Head of caudate nucleus (tissue), 42 donors: ENCODE data around the gene AP3M1.
"Not testable (repeated sequence)": the region's sequence is repeated elsewhere in the genome, so short reads cannot be mapped to it uniquely, and the experiment has no call there.

ENCODE experiments used
- DNase-seq, 42 donors: peaks; one replicate each; pipeline versions ENCODE4 v3.0.0 to v3.0.0-alpha.2; 2020 to 2021; ENCODE audit warnings: mixed read lengths in 7 of 42
- intact Hi-C: fragments of 100-400 bp; cut with DNase I; formaldehyde crosslinking; loops from one replicate; pipeline ENCODE4 v1.15.0; 2022

AP3M1 gene

DNA sequence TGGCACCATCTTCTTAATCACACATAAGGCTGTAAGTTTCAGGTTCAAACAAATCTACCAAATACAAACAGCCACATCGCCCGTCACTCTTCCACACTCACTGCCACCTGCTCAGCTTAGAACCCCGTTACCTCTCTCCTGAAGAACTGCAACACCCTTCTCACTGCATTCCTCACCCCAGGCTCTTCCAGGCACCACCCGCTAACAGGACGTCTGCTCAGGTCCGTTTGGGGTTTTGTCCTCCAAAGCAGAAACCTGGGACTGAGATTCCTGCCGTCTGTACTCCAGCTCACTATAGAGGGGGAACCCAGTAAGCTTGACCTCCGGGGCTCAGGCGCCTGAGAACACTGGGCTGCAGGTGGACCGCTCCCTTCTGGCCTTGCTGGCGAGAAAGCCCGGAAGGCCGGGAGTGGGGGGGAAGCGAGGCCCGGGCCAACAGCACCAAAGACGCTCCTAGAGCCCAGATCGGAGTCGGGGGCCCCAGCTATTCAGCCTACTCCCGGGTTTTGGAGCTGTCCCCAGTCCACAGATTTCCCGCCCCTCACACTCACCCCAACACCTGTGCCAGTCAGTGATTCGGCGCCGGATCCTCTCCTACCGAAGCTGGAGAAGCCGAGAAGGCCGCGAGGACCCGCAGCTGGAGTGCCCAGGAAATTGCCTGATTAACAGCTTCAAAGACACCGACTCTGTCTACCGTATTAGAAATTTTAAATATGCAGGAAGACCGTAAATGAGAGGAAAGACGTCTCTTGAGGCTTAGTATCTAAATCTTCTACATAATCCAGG, at the start of gene AP3M1:
Gene AP3M1 (minus strand): TSS at position 625 of the 786 bp plus-strand sequence. CDS start 12,449 bp downstream, outside the sequence.
- DNase-seq: peak; percentile 73 to 95 (median 86)
- intact Hi-C loops: loop anchor here (2.0 kb wide), 1 partner anchor 26 kb away; no protein-coding TSS in a partner anchor

DNA sequence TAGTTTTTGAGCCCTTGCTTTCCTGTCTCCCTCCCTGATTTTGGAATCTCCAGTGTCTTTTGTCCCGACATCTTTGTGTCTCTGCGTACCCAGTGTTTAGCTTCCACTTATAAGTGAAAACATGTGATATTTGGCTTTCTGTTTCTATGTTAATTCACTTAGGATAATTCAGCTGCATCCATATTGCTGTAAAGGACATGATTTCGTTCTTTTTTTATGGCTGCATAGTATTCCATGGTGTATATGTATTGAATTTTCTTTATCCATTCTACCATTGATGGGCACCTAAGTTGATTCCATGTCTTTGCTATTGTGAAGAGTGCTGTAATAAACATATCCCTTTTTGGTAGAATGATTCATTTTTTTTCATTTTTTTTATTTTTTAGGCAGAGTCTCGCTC, 48.7 kb upstream of the AP3M1 start:
- intact Hi-C loops: no loop called here
- DNase-seq: no peak

DNA sequence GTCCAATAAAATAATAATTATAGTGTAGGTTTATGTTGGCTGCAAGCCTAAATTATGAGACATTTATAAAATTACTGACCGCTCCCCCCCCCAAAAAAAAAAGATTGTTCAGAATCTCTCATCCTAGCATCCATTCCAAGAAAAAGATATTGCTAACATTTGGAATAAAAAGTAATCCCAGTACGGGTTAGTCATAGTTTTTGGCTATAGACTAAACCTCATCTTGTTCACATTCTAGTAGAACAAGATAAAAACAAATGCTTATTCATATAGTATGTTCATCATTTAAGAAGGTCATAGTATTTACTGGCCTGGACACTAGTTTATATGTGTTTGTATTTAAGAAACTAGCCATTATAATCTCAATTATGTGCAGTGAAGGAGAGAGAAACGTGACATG, 44.4 kb upstream of the AP3M1 start:
- DNase-seq: no peak
- intact Hi-C loops: no loop called here

DNA sequence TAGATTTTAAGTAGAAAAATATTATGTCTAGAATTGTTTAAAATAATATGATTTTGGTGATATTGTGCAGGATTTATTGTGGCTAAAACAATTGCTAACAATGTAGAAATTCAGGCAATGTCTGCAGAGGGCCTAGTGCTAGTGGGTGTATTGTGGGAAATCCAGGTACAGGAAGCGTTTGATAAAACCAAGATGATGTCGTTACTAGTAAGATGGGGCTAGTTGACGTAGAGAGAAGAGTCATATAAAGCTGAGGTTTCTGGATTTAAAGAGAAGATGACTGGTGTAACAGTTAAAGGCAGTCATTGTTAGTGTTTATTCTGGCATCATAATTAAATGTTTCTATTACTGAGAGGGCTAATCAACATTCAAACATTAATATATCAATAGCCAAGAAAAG, 43.9 kb upstream of the AP3M1 start:
- no peak for DNase-seq
- intact Hi-C loops: no loop called here

DNA sequence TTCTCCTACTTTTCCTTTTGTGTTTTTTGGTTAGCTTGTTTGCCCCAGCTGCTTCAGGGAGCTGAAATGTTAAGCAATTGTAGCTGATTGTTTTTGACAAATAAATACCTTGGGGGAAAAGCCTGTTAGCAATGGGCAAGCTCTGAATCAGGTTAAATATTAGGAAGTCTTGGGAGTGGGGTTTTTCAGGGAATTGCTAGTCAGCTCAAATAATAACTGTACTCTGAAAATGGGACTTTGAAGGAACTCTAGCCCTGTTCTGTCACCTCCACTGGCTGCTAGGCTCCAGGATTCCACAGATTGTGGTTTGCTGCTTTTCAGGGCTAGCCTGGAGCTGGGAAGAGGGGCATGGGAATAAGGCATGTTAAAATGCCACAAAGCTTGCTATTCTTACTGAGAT, 39.9 kb upstream of the AP3M1 start:
- intact Hi-C loops: no loop called here
- no peak for DNase-seq

- no peak for DNase-seq
- intact Hi-C loops: no loop called here
These were observed 39.4 kb upstream of the AP3M1 start for GRCh38 chr10:74189999-74190421.

DNA sequence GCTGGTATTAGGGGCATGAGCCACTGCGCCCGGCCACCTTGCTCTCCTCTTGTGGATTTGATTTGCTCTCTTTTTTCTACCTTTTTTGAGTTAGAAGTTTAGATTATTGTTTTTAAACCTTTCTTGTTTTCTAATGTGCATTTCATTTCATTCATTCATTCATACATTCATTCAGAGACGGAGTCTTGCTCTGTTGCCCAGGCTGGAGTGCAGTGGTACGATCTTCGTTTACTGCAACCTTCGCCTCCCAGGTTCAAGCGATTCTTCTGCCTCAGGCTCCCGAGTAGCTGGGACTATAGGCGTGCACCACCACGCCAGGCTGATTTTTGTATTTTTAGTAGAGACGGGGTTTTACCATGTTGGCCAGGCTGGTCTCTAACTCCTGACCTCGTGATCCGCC, 38.0 kb upstream of the AP3M1 start:
- DNase-seq, intact Hi-C loops: not testable (repeated sequence)

DNA sequence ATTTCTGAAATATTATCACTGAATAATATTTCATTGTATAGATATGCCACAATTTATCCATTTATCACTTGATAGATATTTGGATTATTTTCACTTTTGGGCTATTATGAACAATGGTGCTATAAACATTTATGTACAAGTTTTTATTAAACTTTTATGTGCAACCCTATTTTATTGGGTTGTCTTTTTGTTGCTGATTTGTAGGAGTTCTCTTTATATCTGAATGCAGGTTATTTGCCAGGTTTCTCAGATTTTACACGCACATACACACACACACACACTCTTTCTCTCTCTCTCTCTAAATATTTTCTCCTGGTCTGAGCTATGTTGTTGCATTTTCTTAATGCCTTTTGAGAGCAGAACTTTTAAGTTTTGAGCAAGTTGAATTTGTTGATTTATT, 36.6 kb upstream of the AP3M1 start:
- no peak for DNase-seq
- intact Hi-C loops: no loop called here

DNA sequence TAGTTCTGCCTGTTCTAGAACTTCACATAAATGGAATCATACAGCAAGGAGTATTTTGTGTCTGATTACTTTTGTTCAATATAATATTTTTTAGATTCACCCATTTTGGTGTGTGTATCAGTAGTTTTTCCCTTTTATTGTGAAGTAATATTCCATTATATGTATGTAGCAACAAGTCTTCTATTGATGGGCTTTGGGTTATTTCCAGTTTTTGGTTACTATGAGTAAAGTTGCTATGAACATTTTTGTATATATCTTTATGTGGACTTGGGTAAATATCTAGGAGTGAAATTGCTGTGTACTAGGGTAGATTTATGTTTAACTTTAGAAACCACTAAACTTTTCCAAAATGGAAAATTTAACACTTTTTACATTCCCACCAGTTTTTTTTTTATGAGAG, 36.0 kb upstream of the AP3M1 start:
- intact Hi-C loops: no loop called here
- no peak for DNase-seq

DNA sequence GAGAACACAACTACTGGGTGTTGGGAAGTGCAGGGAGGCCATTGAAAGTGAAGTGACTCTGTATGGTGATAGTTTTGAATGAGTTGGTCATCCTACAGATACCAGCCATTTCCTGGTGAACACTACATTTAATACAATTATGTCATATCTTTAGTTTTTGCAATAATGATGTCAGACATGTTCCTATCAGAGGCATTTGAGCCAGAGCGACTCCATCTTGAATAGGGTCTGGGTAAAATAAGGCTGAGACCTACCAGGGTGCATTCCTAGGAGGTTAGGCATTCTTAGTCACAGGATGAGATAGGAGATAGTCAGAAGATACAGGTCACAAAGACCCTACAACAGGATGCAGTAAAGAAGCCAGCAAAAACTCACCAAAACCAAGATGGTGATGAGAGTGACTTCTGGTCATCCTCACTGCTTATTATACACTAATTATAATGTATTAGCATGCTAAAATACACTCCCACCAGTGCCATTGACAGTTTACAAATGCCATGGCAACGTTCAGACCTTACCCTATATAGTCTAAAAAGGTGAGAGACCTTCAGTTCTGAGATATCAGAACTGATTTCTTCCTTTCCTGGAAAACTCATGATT, 28.6 kb upstream of the AP3M1 start:
- no peak for DNase-seq
- intact Hi-C loops: no loop called here

GRCh38 chr10:74178042-74178791, 27.6 kb upstream of the AP3M1 start:
- intact Hi-C loops: no loop called here
- DNase-seq: no peak

DNA sequence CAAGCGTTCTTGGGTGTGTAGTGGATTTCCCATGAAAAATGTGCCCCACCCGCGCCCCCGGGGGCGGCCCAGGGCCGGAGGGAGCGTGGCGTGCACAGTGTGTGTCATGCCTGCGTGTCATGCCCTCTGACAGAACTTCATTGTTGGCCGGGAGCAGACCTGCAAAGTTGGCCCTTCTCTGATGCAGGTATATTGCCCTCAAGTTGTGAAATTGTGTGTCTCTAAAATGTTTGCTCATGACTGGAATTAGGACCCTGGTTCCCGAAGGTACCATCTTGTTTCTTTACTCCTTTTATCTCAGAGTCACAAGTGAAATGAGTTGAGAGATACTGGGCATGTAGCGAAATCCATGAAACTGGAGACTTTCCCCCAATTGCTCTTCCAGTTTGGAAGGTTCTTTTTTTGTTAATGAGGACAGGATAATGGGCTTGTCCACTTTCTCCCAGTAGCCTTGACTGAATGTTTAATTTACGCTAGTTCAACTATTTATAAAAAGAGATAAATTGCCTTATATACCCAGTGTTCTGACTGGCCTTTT, 26.6 kb upstream of the AP3M1 start:
- DNase-seq: peak in 28 of 42 donors; percentile 11 to 64 (median 33)
- intact Hi-C loops: loop anchor here (2.0 kb wide), 1 partner anchor 26 kb away; the partner anchor contains the start of genes ADK and AP3M1

DNA sequence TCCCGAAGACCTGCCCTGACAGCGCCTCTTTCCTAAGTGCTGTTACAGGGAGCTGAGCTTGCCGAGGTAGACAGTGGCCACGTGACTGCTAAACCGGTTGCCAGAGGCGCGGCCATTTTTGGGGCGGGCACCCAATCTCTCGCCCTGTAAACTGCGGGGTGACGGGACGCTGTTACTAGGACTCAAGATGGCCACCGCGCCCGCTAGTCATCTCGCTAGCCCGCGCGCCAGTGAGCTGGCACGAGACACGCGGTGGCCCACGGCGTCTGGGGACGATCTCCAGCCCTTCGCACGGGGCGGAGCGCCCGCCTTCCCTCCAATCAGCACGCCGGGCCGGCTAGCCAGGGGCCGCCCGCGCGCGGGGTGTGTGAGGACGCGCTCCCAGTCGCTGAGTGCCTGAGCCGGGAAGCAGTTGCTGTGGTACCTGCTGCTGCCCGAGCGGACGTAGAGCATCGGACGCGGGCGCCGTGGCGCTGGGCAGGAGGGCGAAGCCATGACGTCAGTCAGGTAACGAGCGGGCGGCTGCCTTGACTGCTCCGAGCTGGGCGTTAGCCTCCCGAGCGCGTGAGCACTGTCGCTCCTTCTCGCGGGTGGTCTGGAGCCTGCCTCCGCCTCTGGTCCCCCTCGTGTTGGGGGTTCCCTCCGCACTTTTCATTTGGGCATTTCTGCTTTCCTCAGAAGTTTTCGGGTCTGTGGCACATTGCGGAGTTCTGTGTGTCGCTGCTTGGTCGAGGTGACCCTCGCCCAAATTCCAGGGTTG, 25.9 kb upstream of the AP3M1 start:
- intact Hi-C loops: loop anchor here (2.0 kb wide), 1 partner anchor 26 kb away; the partner anchor contains the start of genes ADK and AP3M1
- DNase-seq: peak; percentile 86 to 97 (median 94)

GRCh38 chr10:74175510-74176379, 25.1 kb upstream of the AP3M1 start:
- intact Hi-C loops: loop anchor here (2.0 kb wide), 1 partner anchor 25 kb away; the partner anchor contains the start of genes ADK and AP3M1

GRCh38 chr10:74174521-74174920, 23.9 kb upstream of the AP3M1 start:
- intact Hi-C loops: no loop called here
- no peak for DNase-seq

More at GRCh38 chr10:74175510-74176379, 25.1 kb upstream of the AP3M1 start:
- no peak for DNase-seq

DNA sequence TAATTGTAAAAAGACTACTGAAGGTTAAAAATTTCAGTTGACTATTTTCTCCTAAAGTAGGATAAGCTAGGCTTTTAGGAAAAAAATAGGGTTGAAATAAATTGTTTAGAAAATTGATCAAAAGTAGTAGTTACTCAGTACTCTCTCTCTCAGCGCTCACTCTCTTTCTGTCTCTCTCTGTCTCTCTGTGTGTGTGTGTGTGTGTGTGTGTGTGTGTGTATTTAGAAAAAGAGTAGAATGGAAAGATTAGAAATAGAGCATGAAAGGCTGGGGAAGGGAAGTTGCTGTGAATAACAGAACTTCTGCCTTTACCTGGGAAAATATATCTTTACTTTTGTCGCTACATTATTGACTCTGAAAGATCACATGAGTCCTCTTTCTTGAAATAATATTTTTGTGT, 21.0 kb upstream of the AP3M1 start:
- intact Hi-C loops: no loop called here
- no peak for DNase-seq

DNA sequence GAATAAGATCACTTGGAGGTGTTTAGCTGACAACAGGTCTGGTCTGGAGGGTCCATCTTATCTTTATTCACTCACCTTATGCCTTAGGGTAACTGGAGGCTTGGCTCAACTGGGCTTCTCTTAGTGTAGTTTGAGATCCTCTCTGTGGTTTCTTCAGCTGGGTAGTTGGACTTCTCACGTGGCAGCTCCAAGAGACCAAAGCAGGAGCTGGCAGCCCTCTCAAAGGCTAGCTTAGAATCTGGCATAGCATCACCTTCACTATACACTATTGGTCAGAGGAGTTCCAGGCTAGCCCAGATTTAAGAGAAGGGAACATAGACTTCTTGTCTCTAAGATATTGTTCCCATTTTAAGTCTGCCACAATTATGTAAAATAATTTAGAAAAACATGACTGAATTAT, 16.8 kb upstream of the AP3M1 start:
- DNase-seq: no peak
- intact Hi-C loops: no loop called here

DNA sequence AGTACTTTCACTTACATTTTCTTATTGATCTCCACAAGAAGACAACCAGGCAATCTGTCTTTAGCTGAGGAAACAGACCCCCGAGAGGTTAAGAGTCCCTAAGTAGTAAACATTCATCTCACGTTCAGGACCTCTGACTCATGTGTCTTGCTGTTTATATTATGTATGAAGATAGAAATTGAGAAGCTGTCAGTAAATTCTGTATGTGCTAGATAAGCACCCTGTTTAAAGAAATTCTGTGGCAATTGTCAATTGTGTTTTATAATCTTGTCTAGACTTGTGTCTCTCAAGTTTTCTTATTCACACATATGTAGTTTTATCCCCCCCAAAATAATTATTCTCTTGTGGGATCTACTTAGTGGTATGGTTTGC, 14.9 kb upstream of the AP3M1 start:
- intact Hi-C loops: no loop called here
- DNase-seq: no peak
